K562 (cell line): ENCODE data around the gene ZBTB49. TPM values are rescaled to one million over a fixed set of nuclear protein-coding genes. Genes with fewer than 3 reads are reported as not detected.

Experiments
- KAT7 ChIP-seq: sonication (generic); formaldehyde crosslinking; IDR thresholded peaks from 2 replicates; pipeline ENCODE4 v1.8.0; 2022; ENCODE audit warnings: missing genetic modification reagents, mild to moderate bottlenecking, borderline replicate concordance
- ZNF224 ChIP-seq: sonication (generic); formaldehyde crosslinking; IDR thresholded peaks from 2 replicates; pipeline ENCODE4 v1.8.0; 2022; ENCODE audit warnings: mild to moderate bottlenecking, missing genetic modification reagents
- polyA plus RNA-seq, 8 experiments: library from polyadenylated mRNA; depleted of rRNA in 4 of 8; stranded (reverse) in 5 of 8; unstranded in 3 of 8; fragments of >200 nt; fragmentation: Nextera tagmentation in 2 of 8; fragmentation: Illumina TruSeq in 1 of 8; extraction: Ambion mirVana in 2 of 8; extraction: Trizol in 1 of 8; gene quantifications; 2 replicates each; pipeline versions ENCODE4 v1.2.1 to v1.2.3, GENCODE V29; 2011 to 2014; ENCODE audit warnings: inconsistent platforms in 1 of 8, missing spikeins in 1 of 8
- total RNA-seq, 7 experiments: library from RNA; depleted of rRNA in 6 of 7; stranded (reverse); fragments of >200 nt in 6 of 7; fragmentation: Illumina TruSeq in 2 of 7; extraction: Trizol in 2 of 7; gene quantifications; 2 replicates each; pipeline versions ENCODE4 v1.2.1 to v1.2.3, GENCODE V29; 2011 to 2021; ENCODE audit warnings: low replicate concordance in 1 of 7
- TF ChIP-seq, protein P1 (sequence below): fragments of 150-350 bp; IDR thresholded peaks from 2 replicates; pipeline ENCODE4 v1.6.1; 2014; ENCODE audit warnings: low read depth, mild to moderate bottlenecking, low read length, borderline replicate concordance
- TF ChIP-seq, protein P2 (sequence below): sonication (generic); formaldehyde crosslinking; IDR thresholded peaks from 2 replicates; pipeline ENCODE4 v1.8.0; 2022; ENCODE audit warnings: mild to moderate bottlenecking, missing genetic modification reagents, borderline replicate concordance
- TF ChIP-seq, protein P3 (sequence below): fragments of 450-650 bp; conservative IDR thresholded peaks from 2 replicates; pipeline ENCODE4 v1.6.1; 2016; ENCODE audit warnings: missing genetic modification characterization, low read depth, mild to moderate bottlenecking, missing compliant biosample characterization, moderate library complexity

The ZBTB49 gene
- total and polyA plus RNA-seq, 9 of the 15 experiments (the other 6 are each of a cell fraction or from before 2014, with no cell fraction given), result 0.49 to 8.0 (median 4.2) TPM

DNA sequence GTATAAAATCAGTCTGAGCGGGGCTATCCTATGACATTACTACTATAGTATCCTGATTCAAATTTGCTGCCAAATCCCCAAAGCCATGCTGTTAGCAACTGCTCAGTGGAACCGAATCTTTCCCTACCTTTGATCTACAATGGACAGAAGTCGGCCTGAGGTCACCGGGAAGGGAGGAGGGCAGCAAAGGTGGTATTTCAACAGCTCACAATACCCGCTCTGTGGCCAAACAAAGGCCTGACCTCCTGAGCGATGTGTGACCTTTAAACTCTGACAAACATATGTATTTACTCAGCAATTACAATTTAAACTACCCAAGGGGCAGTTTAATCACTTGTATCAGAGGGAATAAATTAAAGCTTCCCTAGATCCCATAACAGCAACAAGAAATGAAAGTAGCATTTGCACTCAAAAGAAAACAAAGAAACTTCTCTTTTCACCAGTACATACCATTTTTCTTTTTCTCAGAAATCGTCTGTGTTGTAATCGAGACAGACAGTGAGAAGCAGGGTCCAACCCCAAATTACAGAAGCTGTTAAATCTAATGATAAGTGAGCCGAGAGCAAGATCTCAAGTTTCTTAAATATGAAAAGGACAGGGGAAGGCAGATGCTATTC lies 30.5 kb upstream of the ZBTB49 start (continued):
- TF ChIP-seq, protein P1, sequence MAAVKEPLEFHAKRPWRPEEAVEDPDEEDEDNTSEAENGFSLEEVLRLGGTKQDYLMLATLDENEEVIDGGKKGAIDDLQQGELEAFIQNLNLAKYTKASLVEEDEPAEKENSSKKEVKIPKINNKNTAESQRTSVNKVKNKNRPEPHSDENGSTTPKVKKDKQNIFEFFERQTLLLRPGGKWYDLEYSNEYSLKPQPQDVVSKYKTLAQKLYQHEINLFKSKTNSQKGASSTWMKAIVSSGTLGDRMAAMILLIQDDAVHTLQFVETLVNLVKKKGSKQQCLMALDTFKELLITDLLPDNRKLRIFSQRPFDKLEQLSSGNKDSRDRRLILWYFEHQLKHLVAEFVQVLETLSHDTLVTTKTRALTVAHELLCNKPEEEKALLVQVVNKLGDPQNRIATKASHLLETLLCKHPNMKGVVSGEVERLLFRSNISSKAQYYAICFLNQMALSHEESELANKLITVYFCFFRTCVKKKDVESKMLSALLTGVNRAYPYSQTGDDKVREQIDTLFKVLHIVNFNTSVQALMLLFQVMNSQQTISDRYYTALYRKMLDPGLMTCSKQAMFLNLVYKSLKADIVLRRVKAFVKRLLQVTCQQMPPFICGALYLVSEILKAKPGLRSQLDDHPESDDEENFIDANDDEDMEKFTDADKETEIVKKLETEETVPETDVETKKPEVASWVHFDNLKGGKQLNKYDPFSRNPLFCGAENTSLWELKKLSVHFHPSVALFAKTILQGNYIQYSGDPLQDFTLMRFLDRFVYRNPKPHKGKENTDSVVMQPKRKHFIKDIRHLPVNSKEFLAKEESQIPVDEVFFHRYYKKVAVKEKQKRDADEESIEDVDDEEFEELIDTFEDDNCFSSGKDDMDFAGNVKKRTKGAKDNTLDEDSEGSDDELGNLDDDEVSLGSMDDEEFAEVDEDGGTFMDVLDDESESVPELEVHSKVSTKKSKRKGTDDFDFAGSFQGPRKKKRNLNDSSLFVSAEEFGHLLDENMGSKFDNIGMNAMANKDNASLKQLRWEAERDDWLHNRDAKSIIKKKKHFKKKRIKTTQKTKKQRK, result no peak
- TF ChIP-seq, protein P2, sequence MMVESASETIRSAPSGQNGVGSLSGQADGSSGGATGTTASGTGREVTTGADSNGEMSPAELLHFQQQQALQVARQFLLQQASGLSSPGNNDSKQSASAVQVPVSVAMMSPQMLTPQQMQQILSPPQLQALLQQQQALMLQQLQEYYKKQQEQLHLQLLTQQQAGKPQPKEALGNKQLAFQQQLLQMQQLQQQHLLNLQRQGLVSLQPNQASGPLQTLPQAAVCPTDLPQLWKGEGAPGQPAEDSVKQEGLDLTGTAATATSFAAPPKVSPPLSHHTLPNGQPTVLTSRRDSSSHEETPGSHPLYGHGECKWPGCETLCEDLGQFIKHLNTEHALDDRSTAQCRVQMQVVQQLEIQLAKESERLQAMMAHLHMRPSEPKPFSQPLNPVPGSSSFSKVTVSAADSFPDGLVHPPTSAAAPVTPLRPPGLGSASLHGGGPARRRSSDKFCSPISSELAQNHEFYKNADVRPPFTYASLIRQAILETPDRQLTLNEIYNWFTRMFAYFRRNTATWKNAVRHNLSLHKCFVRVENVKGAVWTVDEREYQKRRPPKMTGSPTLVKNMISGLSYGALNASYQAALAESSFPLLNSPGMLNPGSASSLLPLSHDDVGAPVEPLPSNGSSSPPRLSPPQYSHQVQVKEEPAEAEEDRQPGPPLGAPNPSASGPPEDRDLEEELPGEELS (CRISPR knock-in tag), result no peak
- TF ChIP-seq, protein P3, sequence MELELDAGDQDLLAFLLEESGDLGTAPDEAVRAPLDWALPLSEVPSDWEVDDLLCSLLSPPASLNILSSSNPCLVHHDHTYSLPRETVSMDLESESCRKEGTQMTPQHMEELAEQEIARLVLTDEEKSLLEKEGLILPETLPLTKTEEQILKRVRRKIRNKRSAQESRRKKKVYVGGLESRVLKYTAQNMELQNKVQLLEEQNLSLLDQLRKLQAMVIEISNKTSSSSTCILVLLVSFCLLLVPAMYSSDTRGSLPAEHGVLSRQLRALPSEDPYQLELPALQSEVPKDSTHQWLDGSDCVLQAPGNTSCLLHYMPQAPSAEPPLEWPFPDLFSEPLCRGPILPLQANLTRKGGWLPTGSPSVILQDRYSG (tag), result no peak
- TF ChIP-seq KAT7 (CRISPR knock-in tag) (no peak), ZNF224 (no peak)
